Measurements from ENCODE around the gene XPO5. TPM values are rescaled to one million over a fixed set of nuclear protein-coding genes. Genes with fewer than 3 reads are reported as not detected.
A peak's percentile ranks its signal among the peaks of the same experiment; 100 is the strongest.

XPO5 gene
- total and polyA plus RNA-seq, 9 of the 15 experiments (the other 6 are each of a cell fraction or from before 2014, with no cell fraction given), result 36.0 to 170 (median 99.1) TPM

- DNase-seq (ENCODE audit: extremely low read depth in 1 of 4, low spot score in 3 of 4), result no peak
- POLR2A ChIA-PET, result interaction anchor here (0.6 to 8.5 kb wide), 7 partner anchors 10 to 296 kb away, joined by 3 to 54 read pairs (median 4); partner anchors contain the start of genes LRRC73, POLR1C, TJAP1 and YIPF3
- peaks cover under 1% of the 10 kb centered on the region; the same call in 1 of the 3 replicates for H3K36me3 ChIP-seq (ENCODE audit: control insufficient read depth, insufficient read depth, low read length)
- H3K27ac ChIP-seq (ENCODE audit: extremely low read depth, low read depth, low read length), result no peak overlapping the region
- no peak overlapping the region for H2AFZ ChIP-seq (ENCODE audit: low read depth, low read length)
- H3K4me2 ChIP-seq (ENCODE audit: insufficient read depth, low read length), result no peak overlapping the region
- no peak overlapping the region for H3K4me3 ChIP-seq
- H3K9me3 ChIP-seq (replicated peaks; ENCODE audit: control insufficient read depth, insufficient read depth, low read depth, low read length), result no peaks in the 10 kb centered on the region
- no peak overlapping the region; a peak in 1 of 4 replicates for H3K9ac ChIP-seq (ENCODE audit: insufficient read depth in 1 of 2, low read depth in 2 of 2, low read length in 2 of 2)
- TF ChIP-seq SMC3 (conservative IDR thresholded peaks at IDR 0.05; ENCODE audit: insufficient read depth, low read depth, low read length) (no peak), ZNF384 (IDR thresholded peaks at IDR 0.05; ENCODE audit: low read depth, low read length) (no peak), RBFOX2 (IDR thresholded peaks at IDR 0.05; ENCODE audit: low read depth, low read length) (0 out of 2 replicates have a peak, but pooled peaks have one; percentile 29), SMAD4 (CRISPR knock-in tag; conservative IDR thresholded peaks at IDR 0.05) (no peak)
- H3K27me3 ChIP-seq (ENCODE audit: control insufficient read depth in 2 of 2, insufficient read depth in 2 of 2, low read length in 2 of 2), result no peaks in the 10 kb centered on the region
- BruUV-seq (replicated peaks), result no TSS peak
- peaks cover 16 to 36% of the 10 kb centered on the region in 2 experiments for H3K4me1 ChIP-seq (replicated peaks in 1 of 2; ENCODE audit: control insufficient read depth in 2 of 2, insufficient read depth in 2 of 2, low read length in 2 of 2)
- intact Hi-C loops (cut with micrococcal nuclease) (no loop called here), in situ Hi-C loops (cut with MboI) (loop anchor here (5.0 kb wide), 1 partner anchor 230 kb away; no protein-coding TSS in a partner anchor)
- ATAC-seq, result no peak
- H3K79me2 ChIP-seq (ENCODE audit: control insufficient read depth, insufficient read depth, low read length), result 0 out of 3 replicates have a peak, but pooled peaks cover 3% of the 10 kb centered on the region
- CTCF ChIA-PET (ENCODE audit: low intra/inter-chr PET ratio), result interaction anchor here (0.6 kb wide), 2 partner anchors 10 to 904 kb away, joined by 3 read pairs; no protein-coding TSS in a partner anchor
- 83% methylated on average over 10 of the region's 10 CpGs for WGBS (ENCODE audit: insufficient coverage, low coverage, missing lambda C conversion rate)
- FAIRE-seq, result no peak
- peaks cover 29% of the 10 kb centered on the region for H4K20me1 ChIP-seq (replicated peaks; ENCODE audit: control insufficient read depth, insufficient read depth, low read length)
- H3K9me1 ChIP-seq (ENCODE audit: control insufficient read depth, insufficient read depth, low read length), result peaks cover 3% of the 10 kb centered on the region
These were observed 83.8 kb downstream of the XPO5 start for GRCh38 chr6:43491750-43492661.
